Colonic mucosa (tissue), 4 donors: ENCODE data around the gene CCNY. TPM values are rescaled to one million over a fixed set of nuclear protein-coding genes. Genes with fewer than 3 reads are reported as not detected.

Experiments used
- DNase-seq: peaks from one replicate; pipeline ENCODE4 v3.0.0-alpha.2; 2020
- H3K27ac ChIP-seq: fragments of 200-600 bp; one replicate; pipeline ENCODE4 v1.8.0; 2021
- H3K27me3 ChIP-seq: fragments of 200-600 bp; one replicate; pipeline ENCODE4 v1.8.0; 2021
- H3K36me3 ChIP-seq: fragments of 200-600 bp; one replicate; pipeline ENCODE4 v1.8.0; 2021
- H3K4me1 ChIP-seq: fragments of 200-600 bp; one replicate; pipeline ENCODE4 v1.8.0; 2021; ENCODE audit warnings: mild to moderate bottlenecking
- H3K4me3 ChIP-seq: fragments of 200-600 bp; one replicate; pipeline ENCODE4 v1.8.0; 2021
- H3K9ac ChIP-seq, 2 donors: one replicate each; pipeline ENCODE4 v1.7.0; 2013; ENCODE audit warnings: control low read depth in 2 of 2, low read depth in 2 of 2, low read length in 2 of 2
- H3K9me3 ChIP-seq: fragments of 200-600 bp; one replicate; pipeline ENCODE4 v1.8.0; 2021
- intact Hi-C: fragments of 100-400 bp; cut with DNase I; formaldehyde crosslinking; loops from one replicate; pipeline ENCODE4 v1.14.1; 2022
- total RNA-seq, 2 donors: library from RNA; stranded (reverse); fragmentation: NEBNext Ultra II Directional in 1 of 2; extraction: Animal tissue kit (Norgen Biotek cat#: 25700) in 1 of 2; gene quantifications; one replicate each; pipeline ENCODE4 v1.2.1, GENCODE V29; 2021
- TF ChIP-seq, protein P1 (sequence below): fragments of 200-600 bp; IDR thresholded peaks from one replicate; pipeline ENCODE4 v1.8.0; 2022; ENCODE audit warnings: antibody characterized with exemption, mild to moderate bottlenecking
- donor health status: healthy.
- donor health status: DM: no; HTN: no; CAD: no.
- donor health status: DM: no; HTN: no; CAD: no.

CCNY gene
- total RNA-seq, 2 donors from 2014 or later: 43.5 to 68.6 TPM

DNA sequence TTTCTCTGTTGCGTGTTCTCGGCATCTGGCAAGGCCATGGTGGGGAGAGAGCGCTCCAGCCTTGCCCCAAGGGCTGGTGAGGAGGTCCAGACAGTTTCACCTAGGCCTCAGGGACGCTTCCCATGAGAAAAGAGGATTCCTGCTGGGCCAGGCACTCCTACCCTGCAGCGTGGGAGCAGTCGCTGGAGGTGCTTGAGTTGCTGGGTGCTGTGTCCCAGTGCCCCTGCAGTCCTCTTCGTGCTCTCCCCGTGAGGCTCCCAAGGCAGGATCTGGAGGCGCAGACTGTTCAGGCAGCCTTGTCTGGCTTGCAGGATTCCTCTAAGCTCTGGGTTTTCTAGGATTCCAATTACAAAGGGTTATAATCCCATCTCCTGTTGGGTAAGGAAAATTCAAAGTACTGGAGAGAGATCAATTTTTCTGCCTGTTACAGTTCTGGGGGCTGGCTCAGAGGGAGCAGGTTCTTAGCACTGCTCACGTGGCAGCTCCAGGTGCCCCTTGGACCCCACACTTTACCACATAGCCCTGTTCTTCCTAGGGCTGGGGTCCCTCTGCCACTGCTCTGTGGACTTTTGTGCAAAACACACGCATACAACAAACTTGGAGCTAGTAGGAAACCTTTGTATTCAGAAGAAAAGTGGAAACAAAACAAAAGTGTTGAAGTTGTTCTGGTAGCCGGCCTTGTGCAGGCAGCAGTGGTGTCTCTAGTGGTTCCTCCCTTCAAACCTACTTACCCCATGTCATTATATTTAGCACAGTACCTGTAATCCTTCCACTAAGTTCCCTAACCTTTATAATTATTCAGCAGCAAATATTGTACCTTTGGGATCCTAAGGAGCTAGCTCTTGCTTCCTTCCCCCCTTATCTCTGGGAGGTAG is 60.5 kb downstream of the CCNY start:
- Histone ChIP-seq H3K27ac (no peak overlapping the region), H3K27me3 (no peaks in the 10 kb centered on the region), H3K9me3 (no peaks in the 10 kb centered on the region), H3K9ac (no peak overlapping the region), H3K4me1 (no peaks in the 10 kb centered on the region), H3K4me3 (no peak overlapping the region), H3K36me3 (no peaks in the 10 kb centered on the region)
- DNase-seq: no peak
- TF ChIP-seq, protein P1, sequence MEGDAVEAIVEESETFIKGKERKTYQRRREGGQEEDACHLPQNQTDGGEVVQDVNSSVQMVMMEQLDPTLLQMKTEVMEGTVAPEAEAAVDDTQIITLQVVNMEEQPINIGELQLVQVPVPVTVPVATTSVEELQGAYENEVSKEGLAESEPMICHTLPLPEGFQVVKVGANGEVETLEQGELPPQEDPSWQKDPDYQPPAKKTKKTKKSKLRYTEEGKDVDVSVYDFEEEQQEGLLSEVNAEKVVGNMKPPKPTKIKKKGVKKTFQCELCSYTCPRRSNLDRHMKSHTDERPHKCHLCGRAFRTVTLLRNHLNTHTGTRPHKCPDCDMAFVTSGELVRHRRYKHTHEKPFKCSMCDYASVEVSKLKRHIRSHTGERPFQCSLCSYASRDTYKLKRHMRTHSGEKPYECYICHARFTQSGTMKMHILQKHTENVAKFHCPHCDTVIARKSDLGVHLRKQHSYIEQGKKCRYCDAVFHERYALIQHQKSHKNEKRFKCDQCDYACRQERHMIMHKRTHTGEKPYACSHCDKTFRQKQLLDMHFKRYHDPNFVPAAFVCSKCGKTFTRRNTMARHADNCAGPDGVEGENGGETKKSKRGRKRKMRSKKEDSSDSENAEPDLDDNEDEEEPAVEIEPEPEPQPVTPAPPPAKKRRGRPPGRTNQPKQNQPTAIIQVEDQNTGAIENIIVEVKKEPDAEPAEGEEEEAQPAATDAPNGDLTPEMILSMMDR: no peak
- intact Hi-C loops: no loop called here

GRCh38 chr10:35397953-35398352 is 61.6 kb downstream of the CCNY start:
- intact Hi-C loops: no loop called here
- H3K4me1 ChIP-seq: no peaks in the 10 kb centered on the region

DNA sequence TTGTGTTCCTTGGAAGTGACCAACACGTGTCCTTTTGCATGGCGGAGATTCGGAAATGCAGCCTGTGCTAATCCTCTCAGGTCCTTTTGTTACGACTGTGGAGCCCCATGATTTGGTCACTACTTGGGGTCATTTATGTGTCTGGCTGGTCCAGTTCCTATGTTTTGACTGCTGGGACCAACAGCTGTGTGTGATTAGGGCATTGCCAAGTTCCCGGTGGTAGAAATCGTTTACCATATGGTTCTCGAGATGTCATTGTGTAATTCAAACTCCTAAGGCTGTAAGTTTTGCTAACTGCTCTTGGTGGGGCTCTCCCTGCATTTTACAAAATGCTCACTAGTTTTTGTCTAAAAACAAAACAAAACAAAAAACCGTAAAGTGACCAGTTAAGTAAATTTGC is 62.0 kb downstream of the CCNY start:
- intact Hi-C loops: no loop called here
- no peak for DNase-seq
- Histone ChIP-seq H3K9ac (no peak overlapping the region), H3K4me1 (no peaks in the 10 kb centered on the region), H3K36me3 (no peaks in the 10 kb centered on the region), H3K4me3 (no peak overlapping the region), H3K27ac (no peak overlapping the region), H3K9me3 (no peaks in the 10 kb centered on the region), H3K27me3 (no peaks in the 10 kb centered on the region)
- TF ChIP-seq, protein P1: no peak

More at GRCh38 chr10:35397953-35398352, 61.6 kb downstream of the CCNY start:
- H3K4me3 ChIP-seq: no peak overlapping the region
- TF ChIP-seq, protein P1: no peak
- no peaks in the 10 kb centered on the region for H3K9me3 ChIP-seq
- H3K27ac ChIP-seq: no peak overlapping the region
- DNase-seq: no peak
- no peaks in the 10 kb centered on the region for H3K36me3 ChIP-seq
- H3K9ac ChIP-seq: no peak overlapping the region
- H3K27me3 ChIP-seq: no peaks in the 10 kb centered on the region

DNA sequence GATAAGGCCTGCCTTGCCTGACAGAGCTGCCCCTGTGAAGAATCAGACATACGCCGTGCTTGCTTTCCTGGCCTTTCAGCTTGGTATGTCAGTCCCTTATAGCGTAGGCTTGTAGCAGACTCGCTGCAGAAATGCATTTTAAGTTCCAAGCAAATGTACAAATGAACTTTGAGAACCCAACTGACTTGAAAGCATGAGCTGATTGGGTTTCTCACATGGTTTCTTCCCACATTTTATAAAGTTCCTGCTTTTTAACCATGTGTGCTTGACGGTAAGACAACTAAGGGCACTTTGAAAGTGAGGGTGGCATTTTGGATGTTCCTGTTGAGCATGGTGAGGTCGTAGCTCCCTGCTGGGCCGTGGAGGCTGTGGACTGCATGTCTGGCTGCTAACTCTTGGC is 62.6 kb downstream of the CCNY start:
- intact Hi-C loops: no loop called here
- TF ChIP-seq, protein P1: no peak
- Histone ChIP-seq H3K4me1 (no peaks in the 10 kb centered on the region), H3K27me3 (no peaks in the 10 kb centered on the region), H3K36me3 (no peaks in the 10 kb centered on the region), H3K9ac (no peak overlapping the region), H3K4me3 (no peak overlapping the region), H3K9me3 (no peaks in the 10 kb centered on the region), H3K27ac (no peak overlapping the region)
- DNase-seq: no peak

GRCh38 chr10:35399414-35400009 is 63.2 kb downstream of the CCNY start:
- no peaks in the 10 kb centered on the region for H3K4me1 ChIP-seq
- H3K27ac ChIP-seq: no peak overlapping the region
- no peak overlapping the region for H3K4me3 ChIP-seq
- H3K9ac ChIP-seq: no peak overlapping the region
- H3K36me3 ChIP-seq: no peaks in the 10 kb centered on the region
- H3K27me3 ChIP-seq: no peaks in the 10 kb centered on the region
- no peak for DNase-seq
- H3K9me3 ChIP-seq: no peaks in the 10 kb centered on the region
- intact Hi-C loops: no loop called here
- TF ChIP-seq, protein P1: no peak
